ENCODE data around the gene GLRA1. TPM values are rescaled to one million over a fixed set of nuclear protein-coding genes. Genes with fewer than 3 reads are reported as not detected.

Gene GLRA1
- total RNA-seq, 1 experiment from 2014 or later: not detected

DNA sequence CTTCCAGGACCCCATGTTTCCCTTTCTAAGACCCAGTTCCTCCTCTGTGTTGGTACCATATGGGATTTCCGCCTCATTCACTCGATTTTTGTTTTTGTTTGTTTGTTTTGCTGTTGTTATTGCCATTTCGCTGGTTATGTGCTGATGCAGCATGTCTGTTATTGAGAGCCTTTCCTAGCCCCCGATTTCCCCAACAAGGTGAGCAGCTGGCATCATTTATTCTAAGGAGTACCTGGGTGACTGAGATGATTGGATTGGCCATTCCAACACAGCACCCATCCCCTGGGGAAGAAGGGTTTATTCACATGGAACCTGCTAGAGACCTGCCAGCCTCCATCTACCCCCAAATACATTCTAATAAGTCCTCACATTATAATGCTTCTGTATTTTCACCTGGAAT lies 2.7 kb downstream of the GLRA1 start:
- Histone ChIP-seq H4K20me1 (ENCODE audit: insufficient read depth) (no peaks in the 10 kb centered on the region), H3K9me3 (ENCODE audit: control insufficient read depth in 1 of 2, insufficient read depth in 1 of 2, low read depth in 1 of 2, low read length in 2 of 2) (no peaks in the 10 kb centered on the region), H3K9me2 (ENCODE audit: insufficient read depth) (no peaks in the 10 kb centered on the region), H3K79me2 (ENCODE audit: insufficient read depth, low read length) (no peaks in the 10 kb centered on the region), H2AFZ (ENCODE audit: low read depth, low read length, poor library complexity, severe bottlenecking) (no peak overlapping the region), H3K9ac (ENCODE audit: low read length) (no peak overlapping the region), H3K4me3 (replicated peaks in 1 of 2; ENCODE audit: low read depth in 1 of 2, low read length in 2 of 2) (no peak overlapping the region), H3K4me2 (ENCODE audit: low read length) (no peak overlapping the region), H3K27ac (ENCODE audit: low read depth, low read length) (no peak overlapping the region), H3K27me3 (ENCODE audit: insufficient read depth, low read length) (peaks cover 28% of the 10 kb centered on the region), H3K36me3 (ENCODE audit: control insufficient read depth in 1 of 2, insufficient read depth in 2 of 2, low read length in 2 of 2) (no peaks in the 10 kb centered on the region), H3K4me1 (ENCODE audit: control insufficient read depth in 1 of 2, insufficient read depth in 2 of 2, low read length in 2 of 2) (no peaks in the 10 kb centered on the region)
- TF ChIP-seq, protein P1, sequence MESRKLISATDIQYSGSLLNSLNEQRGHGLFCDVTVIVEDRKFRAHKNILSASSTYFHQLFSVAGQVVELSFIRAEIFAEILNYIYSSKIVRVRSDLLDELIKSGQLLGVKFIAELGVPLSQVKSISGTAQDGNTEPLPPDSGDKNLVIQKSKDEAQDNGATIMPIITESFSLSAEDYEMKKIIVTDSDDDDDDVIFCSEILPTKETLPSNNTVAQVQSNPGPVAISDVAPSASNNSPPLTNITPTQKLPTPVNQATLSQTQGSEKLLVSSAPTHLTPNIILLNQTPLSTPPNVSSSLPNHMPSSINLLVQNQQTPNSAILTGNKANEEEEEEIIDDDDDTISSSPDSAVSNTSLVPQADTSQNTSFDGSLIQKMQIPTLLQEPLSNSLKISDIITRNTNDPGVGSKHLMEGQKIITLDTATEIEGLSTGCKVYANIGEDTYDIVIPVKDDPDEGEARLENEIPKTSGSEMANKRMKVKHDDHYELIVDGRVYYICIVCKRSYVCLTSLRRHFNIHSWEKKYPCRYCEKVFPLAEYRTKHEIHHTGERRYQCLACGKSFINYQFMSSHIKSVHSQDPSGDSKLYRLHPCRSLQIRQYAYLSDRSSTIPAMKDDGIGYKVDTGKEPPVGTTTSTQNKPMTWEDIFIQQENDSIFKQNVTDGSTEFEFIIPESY (IDR thresholded peaks at IDR 0.05; ENCODE audit: extremely low read depth, insufficient replicate concordance, low read length): no peak
- TF ChIP-seq EGR1 (IDR thresholded peaks at IDR 0.05; ENCODE audit: low read depth) (no peak), FOSL1 (IDR thresholded peaks at IDR 0.05; ENCODE audit: low read depth) (no peak), ZNF274 (IDR thresholded peaks at IDR 0.05; ENCODE audit: low read depth, low read length) (no peak), JUND (IDR thresholded peaks at IDR 0.05) (no peak), POLR2A (IDR thresholded peaks at IDR 0.05; ENCODE audit: borderline replicate concordance, extremely low read depth, insufficient read depth, insufficient read length) (no peak), SRF (IDR thresholded peaks at IDR 0.05; ENCODE audit: low read depth) (no peak), TCF7L2 (IDR thresholded peaks at IDR 0.05; ENCODE audit: borderline replicate concordance, extremely low read depth, insufficient read depth, insufficient read length) (no peak), ELF1 (IDR thresholded peaks at IDR 0.05; ENCODE audit: borderline replicate concordance, low read depth) (no peak), EZH2phosphoT487 (IDR thresholded peaks at IDR 0.05; ENCODE audit: borderline replicate concordance) (no peak), SP1 (IDR thresholded peaks at IDR 0.05; ENCODE audit: low read depth) (no peak), POLR2AphosphoS5 (IDR thresholded peaks at IDR 0.05; ENCODE audit: low read depth, low read length) (no peak), ZFX (IDR thresholded peaks at IDR 0.05) (no peak), CEBPB (IDR thresholded peaks at IDR 0.05; ENCODE audit: low read depth) (no peak), EZH2 (IDR thresholded peaks at IDR 0.05) (no peak)
- TF ChIP-seq, protein P2, sequence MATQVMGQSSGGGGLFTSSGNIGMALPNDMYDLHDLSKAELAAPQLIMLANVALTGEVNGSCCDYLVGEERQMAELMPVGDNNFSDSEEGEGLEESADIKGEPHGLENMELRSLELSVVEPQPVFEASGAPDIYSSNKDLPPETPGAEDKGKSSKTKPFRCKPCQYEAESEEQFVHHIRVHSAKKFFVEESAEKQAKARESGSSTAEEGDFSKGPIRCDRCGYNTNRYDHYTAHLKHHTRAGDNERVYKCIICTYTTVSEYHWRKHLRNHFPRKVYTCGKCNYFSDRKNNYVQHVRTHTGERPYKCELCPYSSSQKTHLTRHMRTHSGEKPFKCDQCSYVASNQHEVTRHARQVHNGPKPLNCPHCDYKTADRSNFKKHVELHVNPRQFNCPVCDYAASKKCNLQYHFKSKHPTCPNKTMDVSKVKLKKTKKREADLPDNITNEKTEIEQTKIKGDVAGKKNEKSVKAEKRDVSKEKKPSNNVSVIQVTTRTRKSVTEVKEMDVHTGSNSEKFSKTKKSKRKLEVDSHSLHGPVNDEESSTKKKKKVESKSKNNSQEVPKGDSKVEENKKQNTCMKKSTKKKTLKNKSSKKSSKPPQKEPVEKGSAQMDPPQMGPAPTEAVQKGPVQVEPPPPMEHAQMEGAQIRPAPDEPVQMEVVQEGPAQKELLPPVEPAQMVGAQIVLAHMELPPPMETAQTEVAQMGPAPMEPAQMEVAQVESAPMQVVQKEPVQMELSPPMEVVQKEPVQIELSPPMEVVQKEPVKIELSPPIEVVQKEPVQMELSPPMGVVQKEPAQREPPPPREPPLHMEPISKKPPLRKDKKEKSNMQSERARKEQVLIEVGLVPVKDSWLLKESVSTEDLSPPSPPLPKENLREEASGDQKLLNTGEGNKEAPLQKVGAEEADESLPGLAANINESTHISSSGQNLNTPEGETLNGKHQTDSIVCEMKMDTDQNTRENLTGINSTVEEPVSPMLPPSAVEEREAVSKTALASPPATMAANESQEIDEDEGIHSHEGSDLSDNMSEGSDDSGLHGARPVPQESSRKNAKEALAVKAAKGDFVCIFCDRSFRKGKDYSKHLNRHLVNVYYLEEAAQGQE (IDR thresholded peaks at IDR 0.05; ENCODE audit: low read depth): no peak
- TF ChIP-seq, protein P3, sequence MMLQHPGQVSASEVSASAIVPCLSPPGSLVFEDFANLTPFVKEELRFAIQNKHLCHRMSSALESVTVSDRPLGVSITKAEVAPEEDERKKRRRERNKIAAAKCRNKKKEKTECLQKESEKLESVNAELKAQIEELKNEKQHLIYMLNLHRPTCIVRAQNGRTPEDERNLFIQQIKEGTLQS (IDR thresholded peaks at IDR 0.05): no peak
- DNase-seq (ENCODE audit: low read depth, low spot score) (no peak), ATAC-seq (no peak)
- POLR2A ChIA-PET: no interaction called here
- intact Hi-C loops (cut with micrococcal nuclease): no loop called here
- CTCF ChIA-PET: no interaction called here
- RAD21 ChIA-PET (ENCODE audit: low non-redundant PET in 1 of 2, low total read pairs in 2 of 2, uncharacterized antibody in 2 of 2, unreplicated experiment in 2 of 2): no interaction called here
- BruUV-seq (replicated peaks): no TSS peak
